Endothelial cell (in vitro differentiated cells): Measurements from ENCODE around the gene FFAR1. TPM values are rescaled to one million over a fixed set of nuclear protein-coding genes. Genes with fewer than 3 reads are reported as not detected.

Source experiments
- DNase-seq: peaks from one replicate; pipeline ENCODE4 v3.0.0; 2021; ENCODE audit warnings: low spot score
- H3K27ac Mint-ChIP-seq: one replicate; pipeline ENCODE4 v1.8.0; 2021; ENCODE audit warnings: mixed read lengths, inconsistent platforms; ENCODE audit not compliant: unreplicated experiment
- H3K27me3 Mint-ChIP-seq: one replicate; pipeline ENCODE4 v1.8.0; 2021; ENCODE audit warnings: mild to moderate bottlenecking, moderate library complexity, mixed read lengths, inconsistent platforms; ENCODE audit not compliant: unreplicated experiment
- H3K36me3 Mint-ChIP-seq: one replicate; pipeline ENCODE4 v1.8.0; 2021; ENCODE audit warnings: mild to moderate bottlenecking, low read depth, mixed read lengths, inconsistent platforms; ENCODE audit not compliant: unreplicated experiment
- H3K4me1 Mint-ChIP-seq: one replicate; pipeline ENCODE4 v1.8.0; 2021; ENCODE audit warnings: mild to moderate bottlenecking, mixed read lengths, inconsistent platforms; ENCODE audit not compliant: unreplicated experiment
- H3K4me3 Mint-ChIP-seq: one replicate; pipeline ENCODE4 v1.8.0; 2021; ENCODE audit warnings: mild to moderate bottlenecking, mixed read lengths, inconsistent platforms; ENCODE audit not compliant: unreplicated experiment
- H3K9me3 Mint-ChIP-seq: one replicate; pipeline ENCODE4 v1.8.0; 2021; ENCODE audit warnings: mixed read lengths, inconsistent platforms; ENCODE audit not compliant: unreplicated experiment
- total RNA-seq: library from RNA; stranded (reverse); fragmentation: NEBNext Ultra II Directional; extraction: Animal tissue kit (Norgen Biotek cat#: 25700); gene quantifications from one replicate; pipeline ENCODE4 v1.2.1, GENCODE V29; 2021; ENCODE audit not compliant: unreplicated experiment
- TF ChIP-seq, protein P1 (sequence below): fragments of 200-600 bp; sonication (generic); IDR thresholded peaks from one replicate; pipeline ENCODE4 v1.5.0; 2021; ENCODE audit warnings: antibody characterized with exemption; ENCODE audit not compliant: unreplicated experiment

FFAR1 gene
- total RNA-seq, 1 donor from 2014 or later, result not detected

DNA sequence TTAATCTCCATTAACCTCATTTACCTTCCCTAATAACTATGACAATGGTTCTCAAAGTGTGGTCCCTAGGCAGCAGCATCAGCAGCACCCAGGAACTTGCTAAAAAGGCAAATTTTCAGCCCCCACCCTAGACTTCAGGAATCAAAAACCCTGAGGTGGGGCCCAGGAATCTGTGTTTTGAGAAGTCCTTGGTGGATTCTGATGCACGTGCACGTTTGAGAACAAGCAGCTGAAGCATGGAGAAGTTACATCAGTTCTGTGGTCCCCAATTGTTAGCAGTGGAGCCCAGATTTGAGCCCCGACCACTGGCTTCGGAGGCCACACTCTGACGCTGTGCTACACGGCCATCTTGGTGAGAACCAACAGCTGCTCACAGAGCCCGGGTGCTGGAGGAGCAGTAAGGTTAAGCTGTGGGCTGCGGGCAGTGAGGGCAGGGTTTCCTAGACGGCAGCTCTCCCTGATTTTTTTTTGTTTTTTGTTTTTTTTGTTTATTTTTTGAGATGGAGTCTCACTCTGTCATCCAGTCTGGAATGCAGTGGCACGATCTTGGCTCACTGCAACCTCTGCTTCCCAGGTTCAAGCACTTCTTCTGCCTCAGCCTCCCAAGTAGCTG, 32.7 kb upstream of the FFAR1 start:
- no peak for DNase-seq

DNA sequence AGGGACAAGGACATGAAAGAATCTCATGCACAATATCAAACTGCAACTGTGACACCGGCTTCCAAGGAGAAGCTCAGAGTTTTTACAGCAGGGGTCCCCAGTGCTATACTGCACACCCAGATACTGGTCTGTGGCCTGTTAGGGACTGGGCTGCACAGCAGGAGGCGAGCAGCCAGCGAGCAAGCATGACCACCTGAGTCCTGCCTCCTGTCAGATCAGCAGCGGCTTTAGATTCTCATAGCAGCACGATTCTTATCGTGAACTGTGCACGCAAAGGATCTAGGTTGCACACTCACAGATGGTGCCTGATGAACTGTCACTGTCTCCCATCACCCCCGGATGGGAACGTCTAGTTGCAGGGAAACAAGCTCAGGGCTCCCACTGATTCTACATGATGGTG, 31.8 kb upstream of the FFAR1 start:
- no peaks in the 10 kb centered on the region for H3K36me3 Mint-ChIP-seq
- no peak overlapping the region for H3K4me3 Mint-ChIP-seq
- TF ChIP-seq, protein P1, sequence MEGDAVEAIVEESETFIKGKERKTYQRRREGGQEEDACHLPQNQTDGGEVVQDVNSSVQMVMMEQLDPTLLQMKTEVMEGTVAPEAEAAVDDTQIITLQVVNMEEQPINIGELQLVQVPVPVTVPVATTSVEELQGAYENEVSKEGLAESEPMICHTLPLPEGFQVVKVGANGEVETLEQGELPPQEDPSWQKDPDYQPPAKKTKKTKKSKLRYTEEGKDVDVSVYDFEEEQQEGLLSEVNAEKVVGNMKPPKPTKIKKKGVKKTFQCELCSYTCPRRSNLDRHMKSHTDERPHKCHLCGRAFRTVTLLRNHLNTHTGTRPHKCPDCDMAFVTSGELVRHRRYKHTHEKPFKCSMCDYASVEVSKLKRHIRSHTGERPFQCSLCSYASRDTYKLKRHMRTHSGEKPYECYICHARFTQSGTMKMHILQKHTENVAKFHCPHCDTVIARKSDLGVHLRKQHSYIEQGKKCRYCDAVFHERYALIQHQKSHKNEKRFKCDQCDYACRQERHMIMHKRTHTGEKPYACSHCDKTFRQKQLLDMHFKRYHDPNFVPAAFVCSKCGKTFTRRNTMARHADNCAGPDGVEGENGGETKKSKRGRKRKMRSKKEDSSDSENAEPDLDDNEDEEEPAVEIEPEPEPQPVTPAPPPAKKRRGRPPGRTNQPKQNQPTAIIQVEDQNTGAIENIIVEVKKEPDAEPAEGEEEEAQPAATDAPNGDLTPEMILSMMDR, result no peak
- no peak overlapping the region for H3K27ac Mint-ChIP-seq
- H3K4me1 Mint-ChIP-seq, result peaks cover 7% of the 10 kb centered on the region
- no peaks in the 10 kb centered on the region for H3K9me3 Mint-ChIP-seq
- no peak for DNase-seq
- peaks cover 4% of the 10 kb centered on the region for H3K27me3 Mint-ChIP-seq

More for the DNA sequence above, 32.7 kb upstream of the FFAR1 start:
- H3K36me3 Mint-ChIP-seq, result no peaks in the 10 kb centered on the region
- H3K4me3 Mint-ChIP-seq, result no peak overlapping the region
- peaks cover 4% of the 10 kb centered on the region for H3K27me3 Mint-ChIP-seq
- H3K4me1 Mint-ChIP-seq, result peaks cover 7% of the 10 kb centered on the region
- H3K9me3 Mint-ChIP-seq, result no peaks in the 10 kb centered on the region
- TF ChIP-seq, protein P1, result no peak
- H3K27ac Mint-ChIP-seq, result no peak overlapping the region

DNA sequence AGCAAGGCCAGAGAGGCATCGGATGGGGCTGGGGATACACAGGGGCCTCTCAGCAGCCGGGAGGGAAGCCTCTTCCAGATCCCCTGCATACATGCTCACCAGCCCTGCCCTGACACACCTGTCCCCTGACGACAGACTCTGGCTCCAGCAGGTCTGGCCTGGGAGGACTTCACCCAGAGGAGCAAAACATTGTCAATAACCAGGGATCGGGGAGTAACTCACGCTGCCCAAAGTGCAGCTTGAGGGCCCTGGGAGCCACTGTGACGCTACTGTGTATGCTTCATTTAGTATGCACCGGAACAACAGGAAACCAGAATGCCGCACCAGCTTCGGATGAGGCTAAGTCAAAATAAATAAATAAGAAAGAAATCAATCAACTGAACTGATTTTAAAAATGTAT, 31.1 kb upstream of the FFAR1 start:
- Mint-ChIP-seq H3K27ac (no peak overlapping the region), H3K36me3 (no peaks in the 10 kb centered on the region), H3K4me1 (peaks cover 7% of the 10 kb centered on the region), H3K4me3 (no peak overlapping the region), H3K27me3 (peaks cover 4% of the 10 kb centered on the region), H3K9me3 (no peaks in the 10 kb centered on the region)
- TF ChIP-seq, protein P1, result no peak
- DNase-seq, result no peak

DNA sequence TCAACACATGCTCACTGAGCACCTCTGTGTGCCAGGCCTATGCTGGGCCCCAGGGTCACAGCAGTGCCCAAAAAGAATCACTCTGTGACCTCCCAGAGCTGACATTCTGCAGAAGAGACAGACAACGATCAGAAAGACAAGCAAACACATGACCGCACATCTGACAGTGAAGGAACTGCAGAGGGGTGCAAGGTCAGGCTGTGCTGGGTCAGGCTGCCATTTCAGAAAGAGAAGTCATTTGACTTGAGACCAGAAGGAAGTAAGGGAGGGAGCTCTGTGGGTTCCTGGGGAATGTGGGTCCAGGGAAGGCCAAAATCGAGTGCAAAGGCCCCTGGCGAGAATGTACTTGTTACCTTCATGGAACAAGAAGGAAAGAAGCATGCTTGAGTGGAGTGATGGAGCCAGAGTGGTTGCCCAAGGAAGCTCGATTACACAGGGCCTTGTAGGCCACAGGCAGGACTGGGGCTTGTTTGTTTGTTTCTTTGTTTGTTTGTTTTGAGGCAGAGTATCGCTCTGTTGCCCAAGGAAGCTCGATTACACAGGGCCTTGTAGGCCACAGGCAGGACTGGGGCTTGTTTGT, 30.1 kb upstream of the FFAR1 start:
- H3K27ac Mint-ChIP-seq, result no peak overlapping the region
- peaks cover 7% of the 10 kb centered on the region for H3K4me1 Mint-ChIP-seq
- H3K27me3 Mint-ChIP-seq, result peaks cover 8% of the 10 kb centered on the region
- TF ChIP-seq, protein P1, result no peak
- no peak for DNase-seq
- no peaks in the 10 kb centered on the region for H3K9me3 Mint-ChIP-seq
- no peaks in the 10 kb centered on the region for H3K36me3 Mint-ChIP-seq
- no peak overlapping the region for H3K4me3 Mint-ChIP-seq

DNA sequence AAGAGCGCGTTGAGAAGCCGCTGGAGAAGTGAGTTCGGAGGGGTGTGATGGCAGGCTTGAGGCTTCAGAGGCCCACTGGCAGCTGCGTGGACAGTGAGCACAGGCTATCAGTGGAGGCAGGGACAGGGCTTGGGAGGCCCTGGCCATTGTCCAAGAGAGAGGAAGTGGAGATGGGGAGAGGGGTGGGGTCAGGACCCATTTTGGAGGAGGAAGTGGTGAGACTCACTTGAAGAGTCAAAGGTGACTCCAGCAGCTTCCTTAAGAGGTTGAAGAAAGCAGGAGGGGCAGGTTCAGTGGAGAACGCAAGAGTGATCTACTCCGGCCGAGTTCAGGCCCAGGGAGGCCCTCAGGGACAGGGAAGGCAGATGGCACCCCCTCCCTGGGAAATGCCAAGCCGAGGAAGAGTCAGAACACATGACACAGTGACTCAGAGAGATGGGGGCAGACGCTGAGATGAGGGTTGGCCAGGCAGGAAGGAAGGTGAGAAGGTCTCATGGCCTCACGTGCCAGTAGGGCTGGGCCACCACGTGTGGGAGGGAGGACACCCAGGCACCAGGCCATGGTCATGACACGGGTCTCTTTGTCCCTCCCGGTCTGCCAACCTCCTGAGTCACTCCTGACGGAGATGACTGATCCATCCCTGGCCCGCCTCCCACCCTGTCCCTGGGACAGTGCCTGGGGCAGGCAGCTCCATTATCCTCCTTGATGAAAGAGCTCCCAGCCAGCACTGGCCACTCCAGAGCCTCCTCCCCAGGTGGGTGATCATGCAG, 28.8 kb upstream of the FFAR1 start:
- peaks cover 7% of the 10 kb centered on the region for H3K4me1 Mint-ChIP-seq
- TF ChIP-seq, protein P1, result no peak
- no peak overlapping the region for H3K4me3 Mint-ChIP-seq
- no peak for DNase-seq
- H3K27me3 Mint-ChIP-seq, result peaks cover 5% of the 10 kb centered on the region
- H3K27ac Mint-ChIP-seq, result no peak overlapping the region
- no peaks in the 10 kb centered on the region for H3K36me3 Mint-ChIP-seq
- no peaks in the 10 kb centered on the region for H3K9me3 Mint-ChIP-seq
